K562 (cell line): Measurements from ENCODE around the gene OR2B2. TPM values are rescaled to one million over a fixed set of nuclear protein-coding genes. Genes with fewer than 3 reads are reported as not detected.

Source experiments
- ATAC-seq: fragments of 200-7000 bp; cut with Tn5 transposase; 3 replicates; pipeline ENCODE4 v1.9.1; 2020; ENCODE audit warnings: moderate library complexity
- BruUV-seq: library from RNA; stranded (reverse); fragments of 400-500 nt; replicated peaks from 2 replicates; lab custom pipeline; 2021; lab: Mats Ljungman, UMichigan
- CTCF ChIA-PET: fragments of 300-600 bp; formaldehyde crosslinking; extraction: SDS; loops from one replicate; lab custom pipeline; 2021; ENCODE audit warnings: low intra/inter-chr PET ratio; lab: Yijun Ruan, JAX
- POLR2A ChIA-PET: fragments of 300-600, 350-650 bp; sonication (Branson Sonifier 250); formaldehyde crosslinking; extraction: SDS; loops from one replicate; lab custom pipeline; 2021; ENCODE audit warnings: antibody characterized with exemption, inconsistent platforms; lab: Yijun Ruan, JAX
- DNase-seq, 4 experiments: peaks; one replicate each; pipeline versions ENCODE4 v3.0.0 to v3.0.0-alpha.2; 2011 to 2018; ENCODE audit warnings: low spot score in 3 of 4, mixed read lengths in 3 of 4; ENCODE audit errors: extremely low read depth in 1 of 4
- FAIRE-seq: peaks from 2 replicates; lab custom pipeline; 2011; peaks lifted over from hg19 to GRCh38; lab: Jason Lieb, UNC
- H2AFZ ChIP-seq: 2 replicates; pipeline ENCODE4 v1.6.0; 2011; ENCODE audit warnings: low read depth, low read length, control low read depth, inconsistent platforms
- H3K27ac ChIP-seq: fragments of 200-600 bp; 3 replicates; pipeline ENCODE4 v1.8.0; 2011; ENCODE audit warnings: low read depth, mild to moderate bottlenecking, control low read depth, inconsistent platforms, low read length, moderate library complexity, mixed read lengths; ENCODE audit errors: extremely low read depth
- H3K27me3 ChIP-seq, 2 experiments: fragments of 300-600 bp in 1 of 2; 2 replicates in 1 of 2; 3 replicates in 1 of 2; pipeline versions ENCODE4 v1.6.0 to v1.8.0; 2011; ENCODE audit warnings: inconsistent platforms in 2 of 2, low read length in 2 of 2, mild to moderate bottlenecking in 1 of 2, mixed read lengths in 1 of 2, moderate library complexity in 1 of 2; ENCODE audit not compliant: control insufficient read depth in 2 of 2, insufficient read depth in 2 of 2
- H3K36me3 ChIP-seq: fragments of 300-600 bp; 3 replicates; pipeline ENCODE4 v1.8.0; 2011; ENCODE audit warnings: mild to moderate bottlenecking, low read length, inconsistent platforms; ENCODE audit not compliant: control insufficient read depth, insufficient read depth
- H3K4me1 ChIP-seq, 2 experiments: fragments of 200-600 bp in 1 of 2; replicated peaks in 1 of 2; 2 replicates in 1 of 2; 3 replicates in 1 of 2; pipeline versions ENCODE4 v1.5.1 to v1.8.0; 2011; ENCODE audit warnings: inconsistent platforms in 2 of 2, low read length in 2 of 2, mild to moderate bottlenecking in 1 of 2, mixed read lengths in 1 of 2, moderate library complexity in 1 of 2; ENCODE audit not compliant: control insufficient read depth in 2 of 2, insufficient read depth in 2 of 2
- H3K4me2 ChIP-seq: 2 replicates; pipeline ENCODE4 v1.6.1; 2011; ENCODE audit warnings: low read length, control low read depth, inconsistent platforms, mixed read lengths; ENCODE audit not compliant: insufficient read depth
- H3K4me3 ChIP-seq: fragments of 200-600 bp; sonication (generic), shearing (Covaris generic); 2 replicates; pipeline ENCODE4 v1.5.1; 2016; ENCODE audit warnings: control low read depth, inconsistent platforms
- H3K79me2 ChIP-seq: fragments of 200-600 bp; 3 replicates; pipeline ENCODE4 v1.8.0; 2011; ENCODE audit warnings: low read length, inconsistent platforms; ENCODE audit not compliant: control insufficient read depth, insufficient read depth
- H3K9ac ChIP-seq, 2 experiments: 2 replicates each; pipeline versions ENCODE4 v1.6.0 to v1.6.1; 2011; ENCODE audit warnings: low read depth in 2 of 2, low read length in 2 of 2, control low read depth in 1 of 2, inconsistent platforms in 1 of 2, mild to moderate bottlenecking in 1 of 2, mixed read lengths in 1 of 2; ENCODE audit not compliant: insufficient read depth in 1 of 2
- H3K9me1 ChIP-seq: one replicate; pipeline ENCODE4 v1.6.0; 2011; ENCODE audit warnings: inconsistent platforms, mild to moderate bottlenecking, low read length, moderate library complexity; ENCODE audit not compliant: control insufficient read depth, insufficient read depth
- H3K9me3 ChIP-seq: replicated peaks from 2 replicates; pipeline ENCODE4 v1.5.1; 2011; ENCODE audit warnings: low read depth, low read length, inconsistent platforms; ENCODE audit not compliant: control insufficient read depth, insufficient read depth
- H4K20me1 ChIP-seq: replicated peaks from 2 replicates; pipeline ENCODE4 v1.6.1; 2011; ENCODE audit warnings: low read length, inconsistent platforms, mixed read lengths; ENCODE audit not compliant: control insufficient read depth, insufficient read depth
- AFF4 ChIP-seq: sonication (generic); formaldehyde crosslinking; IDR thresholded peaks from 2 replicates; pipeline ENCODE4 v1.8.0; 2023; ENCODE audit warnings: mild to moderate bottlenecking, missing genetic modification reagents
- CCNT2 ChIP-seq: IDR thresholded peaks from 2 replicates; pipeline ENCODE4 v1.6.1; 2011; ENCODE audit warnings: borderline replicate concordance, low read depth, mild to moderate bottlenecking, moderate library complexity, mixed read lengths, low read length; ENCODE audit not compliant: insufficient read length; ENCODE audit errors: extremely low read depth
- EWSR1 ChIP-seq: fragments of 450-650 bp; IDR thresholded peaks from 2 replicates; pipeline ENCODE4 v1.6.1; 2018; ENCODE audit warnings: borderline replicate concordance, mild to moderate bottlenecking, low read depth, moderate library complexity; ENCODE audit not compliant: partially characterized antibody
- GATAD2B ChIP-seq: fragments of 450-650 bp; IDR thresholded peaks from 2 replicates; pipeline ENCODE4 v1.6.1; 2017; ENCODE audit warnings: mild to moderate bottlenecking, borderline replicate concordance
- KAT7 ChIP-seq: sonication (generic); formaldehyde crosslinking; IDR thresholded peaks from 2 replicates; pipeline ENCODE4 v1.8.0; 2022; ENCODE audit warnings: missing genetic modification reagents, mild to moderate bottlenecking, borderline replicate concordance
- KDM4B ChIP-seq, 2 experiments: fragments of 450-650 bp in 1 of 2; sonication (generic) in 1 of 2; IDR thresholded peaks; 2 replicates each; pipeline ENCODE4 v1.6.1; 2016 to 2017; ENCODE audit warnings: borderline replicate concordance in 2 of 2, antibody characterized with exemption in 1 of 2, low read depth in 1 of 2, mild to moderate bottlenecking in 1 of 2
- POLR2A ChIP-seq: fragments of 450-650 bp; conservative IDR thresholded peaks from 2 replicates; pipeline ENCODE4 v1.6.1; 2016
- RBM22 ChIP-seq: fragments of 200-400 bp; formaldehyde crosslinking; IDR thresholded peaks from 2 replicates; pipeline ENCODE4 v1.6.1; 2018; ENCODE audit warnings: low read length, low read depth; ENCODE audit not compliant: poor library complexity, severe bottlenecking
- RNF2 ChIP-seq: sonication (generic); IDR thresholded peaks from 2 replicates; pipeline ENCODE4 v1.6.1; 2016
- STAG1 ChIP-seq: sonication (generic); formaldehyde crosslinking; IDR thresholded peaks from 2 replicates; pipeline ENCODE4 v1.5.0; 2020; ENCODE audit warnings: missing genetic modification reagents, borderline replicate concordance
- USF1 ChIP-seq: sonication (generic); formaldehyde crosslinking; IDR thresholded peaks from 2 replicates; pipeline ENCODE4 v1.9.0; 2022; ENCODE audit warnings: mild to moderate bottlenecking, missing genetic modification reagents
- ZEB2 ChIP-seq: fragments of 450-650 bp; IDR thresholded peaks from 2 replicates; pipeline ENCODE4 v1.6.1; 2016
- ZNF143 ChIP-seq: sonication (generic); formaldehyde crosslinking; IDR thresholded peaks from 2 replicates; pipeline ENCODE4 v1.9.0; 2022; ENCODE audit warnings: mild to moderate bottlenecking, missing genetic modification reagents
- ZNF280A ChIP-seq: fragments of 450-650 bp; IDR thresholded peaks from 2 replicates; pipeline ENCODE4 v1.6.1; 2018; ENCODE audit warnings: mild to moderate bottlenecking, low read depth; ENCODE audit not compliant: partially characterized antibody
- ZNF778 ChIP-seq: fragments of 450-650 bp; formaldehyde crosslinking; IDR thresholded peaks from 2 replicates; pipeline ENCODE4 v1.4.0; 2020; ENCODE audit warnings: mild to moderate bottlenecking, moderate library complexity
- in situ Hi-C: fragments of 300-500 bp; cut with MboI; formaldehyde crosslinking; loops from 4 replicates; pipeline ENCODE4 v1.15.0; 2018; ENCODE audit warnings: inconsistent platforms, mixed read lengths
- intact Hi-C: fragments of 100-400 bp; cut with micrococcal nuclease; formaldehyde crosslinking; loops from 2 replicates; pipeline ENCODE4 v1.14.2; 2022
- polyA plus RNA-seq, 8 experiments: library from polyadenylated mRNA; depleted of rRNA in 4 of 8; stranded (reverse) in 5 of 8; unstranded in 3 of 8; fragments of >200 nt; fragmentation: Nextera tagmentation in 2 of 8; fragmentation: Illumina TruSeq in 1 of 8; extraction: Ambion mirVana in 2 of 8; extraction: Trizol in 1 of 8; gene quantifications; 2 replicates each; pipeline versions ENCODE4 v1.2.1 to v1.2.3, GENCODE V29; 2011 to 2014; ENCODE audit warnings: inconsistent platforms in 1 of 8, missing spikeins in 1 of 8
- total RNA-seq, 7 experiments: library from RNA; depleted of rRNA in 6 of 7; stranded (reverse); fragments of >200 nt in 6 of 7; fragmentation: Illumina TruSeq in 2 of 7; extraction: Trizol in 2 of 7; gene quantifications; 2 replicates each; pipeline versions ENCODE4 v1.2.1 to v1.2.3, GENCODE V29; 2011 to 2021; ENCODE audit warnings: low replicate concordance in 1 of 7

Gene OR2B2
- total and polyA plus RNA-seq, 9 of the 15 experiments (the other 6 are each of a cell fraction or from before 2014, with no cell fraction given), result 0.24 TPM; not detected in 8

GRCh38 chr6:27899543-27899942, 12.7 kb downstream of the OR2B2 start:
- Histone ChIP-seq H3K27me3 (no peaks in the 10 kb centered on the region), H3K79me2 (peaks cover 93% of the 10 kb centered on the region), H3K36me3 (peaks cover 79% of the 10 kb centered on the region), H3K9me3 (no peaks in the 10 kb centered on the region), H3K4me3 (no peak overlapping the region; the same call in 1 of the 2 replicates), H2AFZ (no peak overlapping the region), H3K4me1 (peaks cover 11 to 38% of the 10 kb centered on the region in 2 experiments), H3K4me2 (no peak overlapping the region), H3K9ac (no peak overlapping the region), H3K27ac (no peak overlapping the region), H4K20me1 (peaks cover 37% of the 10 kb centered on the region), H3K9me1 (no peaks in the 10 kb centered on the region)
- DNase-seq (no peak), ATAC-seq (no peak), FAIRE-seq (no peak)
- TF ChIP-seq ZNF143 (CRISPR knock-in tag) (no peak), EWSR1 (no peak), GATAD2B (no peak), POLR2A (0 out of 2 replicates have a peak, but pooled peaks have one; percentile 1), RBM22 (peak; percentile 28), KDM4B (IDR thresholded peaks at IDR 0.05; ENCODE audit: borderline replicate concordance in 2 of 2, low read depth in 1 of 2) (no peak), ZEB2 (no peak), USF1 (CRISPR knock-in tag) (no peak), STAG1 (CRISPR knock-in tag) (no peak), RNF2 (no peak), CCNT2 (no peak), ZNF280A (no peak), ZNF778 (CRISPR knock-in tag) (no peak), KAT7 (CRISPR knock-in tag) (peak; percentile 59; the same call in 1 of the 2 replicates), AFF4 (CRISPR knock-in tag) (peak; percentile 53; the same call in 1 of the 2 replicates)
- BruUV-seq, result no TSS peak
- intact Hi-C loops (loop anchor here (10.0 kb wide), 2 partner anchors 395 to 1775 kb away; a partner anchor contains a TSS), in situ Hi-C loops (no loop called here)
- POLR2A ChIA-PET, result interaction anchor here (0.8 to 8.2 kb wide), 3 partner anchors 11 to 472 kb away, joined by 3 to 252 read pairs (median 5); a partner anchor contains a TSS
- CTCF ChIA-PET, result interaction anchor here (0.7 kb wide), 1 partner anchor 757 kb away, joined by 3 read pairs; no protein-coding TSS in a partner anchor
